GM12864 (cell line): ENCODE measurements around the gene CDC42EP3.

Experiments used
- DNase-seq: peaks from one replicate; pipeline ENCODE4 v3.0.0-alpha.2; 2011; ENCODE audit warnings: low read depth
- H3K4me3 ChIP-seq: 2 replicates; pipeline ENCODE4 v1.5.1; 2011; ENCODE audit warnings: mild to moderate bottlenecking, low read depth, low read length, control low read depth
- TF ChIP-seq, protein P1 (sequence below): IDR thresholded peaks from 2 replicates; pipeline ENCODE4 v1.5.1; 2011; ENCODE audit warnings: low read depth, mild to moderate bottlenecking, moderate library complexity, low read length, control low read depth, inconsistent platforms; ENCODE audit errors: missing control alignments

Gene CDC42EP3

DNA sequence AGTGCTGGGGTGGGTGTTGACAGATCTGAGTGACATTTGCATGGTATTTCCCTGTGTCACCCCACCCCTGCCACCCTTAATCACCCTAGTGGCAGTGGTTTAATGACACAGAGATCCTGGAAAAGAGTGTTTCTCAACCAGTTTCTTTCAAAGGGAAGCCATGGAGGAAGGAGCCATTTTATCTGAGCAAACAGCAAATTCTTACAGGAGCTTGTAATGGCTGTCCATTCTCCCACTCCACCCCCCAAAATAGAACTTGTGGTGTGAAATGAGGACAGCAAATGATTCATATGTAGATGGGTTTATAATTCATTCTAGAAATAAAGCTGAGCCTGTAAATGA, 51.5 kb downstream of the CDC42EP3 start:
- TF ChIP-seq, protein P1, sequence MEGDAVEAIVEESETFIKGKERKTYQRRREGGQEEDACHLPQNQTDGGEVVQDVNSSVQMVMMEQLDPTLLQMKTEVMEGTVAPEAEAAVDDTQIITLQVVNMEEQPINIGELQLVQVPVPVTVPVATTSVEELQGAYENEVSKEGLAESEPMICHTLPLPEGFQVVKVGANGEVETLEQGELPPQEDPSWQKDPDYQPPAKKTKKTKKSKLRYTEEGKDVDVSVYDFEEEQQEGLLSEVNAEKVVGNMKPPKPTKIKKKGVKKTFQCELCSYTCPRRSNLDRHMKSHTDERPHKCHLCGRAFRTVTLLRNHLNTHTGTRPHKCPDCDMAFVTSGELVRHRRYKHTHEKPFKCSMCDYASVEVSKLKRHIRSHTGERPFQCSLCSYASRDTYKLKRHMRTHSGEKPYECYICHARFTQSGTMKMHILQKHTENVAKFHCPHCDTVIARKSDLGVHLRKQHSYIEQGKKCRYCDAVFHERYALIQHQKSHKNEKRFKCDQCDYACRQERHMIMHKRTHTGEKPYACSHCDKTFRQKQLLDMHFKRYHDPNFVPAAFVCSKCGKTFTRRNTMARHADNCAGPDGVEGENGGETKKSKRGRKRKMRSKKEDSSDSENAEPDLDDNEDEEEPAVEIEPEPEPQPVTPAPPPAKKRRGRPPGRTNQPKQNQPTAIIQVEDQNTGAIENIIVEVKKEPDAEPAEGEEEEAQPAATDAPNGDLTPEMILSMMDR, result no peak
- DNase-seq, result no peak
- H3K4me3 ChIP-seq, result no peak overlapping the region

DNA sequence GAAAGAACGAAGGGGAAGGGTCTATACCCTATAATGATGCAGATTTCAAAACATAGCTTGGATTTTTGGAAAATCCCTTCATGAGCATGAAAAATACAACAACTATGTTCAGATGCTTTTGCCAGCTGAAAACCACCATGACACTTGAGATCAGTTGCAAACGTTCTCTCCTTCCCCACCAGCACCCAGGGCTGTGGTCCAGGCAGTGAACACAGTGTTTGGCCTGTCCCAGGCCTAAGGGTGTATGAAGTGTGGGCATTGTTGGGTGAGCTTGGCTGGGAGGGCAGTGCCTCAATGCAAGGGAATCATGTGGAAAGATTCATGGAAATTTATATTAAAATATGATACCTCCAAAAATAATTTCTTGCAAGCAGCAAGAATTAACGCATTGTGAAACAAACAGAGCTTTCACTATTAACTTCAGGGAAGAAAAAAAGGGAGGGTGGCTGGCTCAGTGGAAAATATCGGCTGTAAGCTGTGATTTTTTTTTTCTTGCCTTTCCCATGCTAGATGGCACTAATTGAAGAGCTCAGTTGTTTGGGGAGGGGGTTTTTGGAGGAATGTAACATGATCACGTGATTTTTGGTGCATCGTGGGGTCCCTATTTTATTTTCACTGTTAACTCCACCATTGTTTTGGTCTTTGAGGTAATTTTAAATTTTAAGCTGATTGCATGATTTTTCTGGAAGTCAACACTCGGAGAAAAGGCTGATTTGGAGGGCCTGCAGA, 52.0 kb downstream of the CDC42EP3 start:
- DNase-seq, result no peak
- no peak overlapping the region; the same call in 1 of the 2 replicates for H3K4me3 ChIP-seq
- TF ChIP-seq, protein P1, result no peak

DNA sequence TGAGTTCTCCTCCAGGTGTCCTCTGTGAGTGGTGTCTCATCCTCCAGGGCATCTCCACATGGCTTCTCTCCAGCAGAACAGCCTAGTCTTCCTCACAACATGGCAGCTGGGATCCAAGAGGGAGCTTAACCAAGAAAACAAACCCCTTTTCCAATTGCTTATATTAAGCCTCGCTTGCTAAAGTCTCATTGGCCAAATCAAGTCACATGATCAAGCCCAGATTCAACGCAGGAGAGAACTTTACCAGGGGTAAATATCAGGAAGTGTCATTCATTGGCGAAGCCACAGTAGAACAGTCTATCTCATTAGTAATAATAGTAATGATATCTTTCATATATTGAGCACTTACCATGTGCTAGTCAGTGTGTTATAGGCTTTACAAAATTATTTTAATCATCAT, 53.1 kb downstream of the CDC42EP3 start:
- DNase-seq, result no peak
- no peak overlapping the region for H3K4me3 ChIP-seq
- TF ChIP-seq, protein P1, result no peak

DNA sequence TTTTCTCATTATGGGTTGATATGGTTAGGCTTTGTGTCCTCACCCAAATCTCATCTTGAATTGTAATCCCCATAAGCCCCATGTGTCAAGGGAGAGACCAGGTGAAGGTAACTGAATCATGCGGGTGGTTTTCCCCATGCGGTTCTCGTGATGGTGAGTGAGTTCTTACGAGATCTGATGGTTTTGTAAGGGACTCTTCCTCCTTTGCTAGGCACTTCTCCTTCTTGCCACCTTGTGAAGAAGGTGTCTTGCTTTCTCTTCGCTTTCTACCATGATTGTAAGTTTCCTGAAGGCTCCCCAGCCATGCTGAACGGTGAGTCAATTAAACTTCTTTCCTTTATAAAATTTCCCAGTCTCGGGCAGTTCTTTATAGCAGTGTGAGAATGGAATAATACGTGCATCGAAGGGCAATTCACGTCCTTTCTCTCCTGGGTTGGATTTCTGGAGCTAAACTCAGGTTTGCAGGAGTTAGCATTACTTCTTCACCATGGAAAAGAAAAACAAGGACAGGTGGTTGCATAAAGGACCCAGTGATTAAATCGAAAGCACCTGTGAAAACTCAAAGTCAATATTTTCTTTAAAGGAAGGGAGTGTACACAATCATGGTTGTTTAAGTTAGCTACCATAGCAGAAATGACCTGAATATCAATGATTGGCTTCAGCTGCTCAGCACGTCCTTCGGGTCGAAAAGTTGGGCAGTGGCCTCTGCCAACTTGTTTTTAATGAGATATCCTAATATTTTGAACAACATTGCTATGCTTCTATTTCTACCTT, 54.1 kb downstream of the CDC42EP3 start:
- TF ChIP-seq, protein P1, result no peak
- H3K4me3 ChIP-seq, result peak overlapping the region; percentile 10; the same call in 1 of the 2 replicates
- DNase-seq, result no peak

DNA sequence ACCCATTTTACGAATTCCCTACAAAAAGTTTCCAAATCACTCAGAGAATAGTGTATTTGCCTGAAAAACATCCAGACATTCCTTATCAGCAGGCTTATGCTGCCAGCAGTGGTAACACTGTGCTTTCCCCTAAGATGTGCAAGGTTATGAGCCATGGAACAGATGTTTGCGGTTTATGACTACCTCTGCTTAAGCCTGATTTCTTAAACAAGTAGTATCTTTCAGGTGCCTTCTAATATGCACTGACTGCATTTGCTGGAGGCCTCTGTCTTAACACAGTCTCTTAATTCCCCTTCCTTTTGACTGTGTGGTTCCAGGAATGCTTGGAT, 54.8 kb downstream of the CDC42EP3 start:
- DNase-seq, result no peak
- H3K4me3 ChIP-seq, result no peak overlapping the region
- TF ChIP-seq, protein P1, result no peak

DNA sequence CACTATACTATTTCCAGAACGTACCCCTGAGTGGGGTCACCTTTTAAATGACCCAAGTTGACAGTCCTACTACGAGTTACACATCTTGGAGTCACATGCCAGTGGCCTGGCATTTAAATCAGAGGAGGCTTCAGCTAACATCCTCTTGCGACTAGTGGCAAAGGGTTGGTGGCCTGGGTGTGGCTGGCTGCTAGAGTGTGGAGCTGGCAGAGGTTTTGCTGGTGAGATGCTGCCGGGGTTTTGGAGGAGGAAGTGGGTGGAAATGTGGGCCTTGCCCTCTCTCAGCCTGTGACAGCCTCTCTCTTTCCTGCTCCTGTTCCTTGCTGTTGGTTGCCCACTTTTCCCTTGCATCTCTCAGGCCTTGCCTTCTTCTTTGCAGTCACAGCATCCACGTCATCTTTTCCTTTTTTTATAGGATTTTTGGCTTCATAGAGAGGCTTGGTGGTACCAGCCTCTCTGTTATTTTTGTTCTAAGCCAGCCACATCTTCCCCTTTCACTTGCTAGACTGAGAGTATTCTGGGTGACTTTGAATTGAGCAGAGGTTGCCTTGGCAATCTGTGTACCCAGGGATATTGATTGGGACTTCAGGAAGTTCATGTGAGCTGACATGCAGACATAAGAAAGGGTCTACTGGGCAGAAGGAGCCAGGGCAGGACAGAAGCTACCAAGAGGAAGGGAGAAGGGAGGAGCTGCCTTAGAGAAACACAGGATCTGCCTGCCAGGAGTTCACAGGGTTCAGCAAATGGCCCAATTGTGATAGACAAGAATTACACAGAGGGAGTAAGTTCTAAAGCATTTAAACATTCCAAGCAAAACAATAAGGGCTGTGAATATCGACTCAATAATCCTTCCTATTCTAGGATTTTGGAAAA, 55.4 kb downstream of the CDC42EP3 start:
- TF ChIP-seq, protein P1, result no peak
- DNase-seq, result no peak
- H3K4me3 ChIP-seq, result no peak overlapping the region
